Stimulated activated CD4-positive, alpha-beta T cell treated with anti-CD3 and anti-CD28 coated beads, TNF-alpha, amount 100 ng/mL, for 24 hours (primary cell): ENCODE results near the gene ALPG.

Experiments
- DNase-seq, 3 experiments: peaks; one replicate each; pipeline ENCODE4 v3.0.0-alpha.2; 2020; ENCODE audit warnings: low read depth in 3 of 3

ALPG gene

DNA sequence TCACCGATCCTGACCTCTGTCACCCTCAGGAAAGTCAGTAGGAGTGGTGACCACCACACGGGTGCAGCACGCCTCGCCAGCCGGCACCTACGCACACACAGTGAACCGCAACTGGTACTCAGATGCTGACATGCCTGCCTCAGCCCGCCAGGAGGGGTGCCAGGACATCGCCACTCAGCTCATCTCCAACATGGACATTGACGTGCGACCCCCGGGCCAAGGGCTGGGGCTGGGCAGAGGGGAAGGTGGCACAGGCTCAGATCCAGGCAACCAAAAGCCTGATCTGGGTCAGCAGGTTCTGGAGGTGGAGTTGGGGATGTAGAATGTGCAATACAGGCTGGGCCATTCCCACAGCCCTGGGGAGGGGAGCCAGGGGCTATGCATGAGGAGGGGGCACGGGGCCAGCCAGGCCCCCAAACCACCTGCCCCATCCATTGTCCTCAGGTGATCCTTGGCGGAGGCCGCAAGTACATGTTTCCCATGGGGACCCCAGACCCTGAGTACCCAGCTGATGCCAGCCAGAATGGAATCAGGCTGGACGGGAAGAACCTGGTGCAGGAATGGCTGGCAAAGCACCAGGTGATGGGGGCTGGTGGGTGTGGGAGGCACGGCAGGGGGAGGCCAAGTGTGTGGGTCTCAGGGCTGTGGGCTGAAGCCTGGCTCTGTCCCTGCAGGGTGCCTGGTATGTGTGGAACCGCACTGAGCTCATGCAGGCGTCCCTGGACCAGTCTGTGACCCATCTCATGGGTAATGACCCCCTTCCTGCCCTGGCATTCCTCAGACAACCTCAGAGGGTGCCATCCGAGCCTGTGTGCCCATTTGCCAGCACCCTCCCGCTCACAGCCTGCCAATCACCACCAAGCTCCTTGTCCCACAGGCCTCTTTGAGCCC is 50.7 kb downstream of the ALPG start:
- no peak for DNase-seq

DNA sequence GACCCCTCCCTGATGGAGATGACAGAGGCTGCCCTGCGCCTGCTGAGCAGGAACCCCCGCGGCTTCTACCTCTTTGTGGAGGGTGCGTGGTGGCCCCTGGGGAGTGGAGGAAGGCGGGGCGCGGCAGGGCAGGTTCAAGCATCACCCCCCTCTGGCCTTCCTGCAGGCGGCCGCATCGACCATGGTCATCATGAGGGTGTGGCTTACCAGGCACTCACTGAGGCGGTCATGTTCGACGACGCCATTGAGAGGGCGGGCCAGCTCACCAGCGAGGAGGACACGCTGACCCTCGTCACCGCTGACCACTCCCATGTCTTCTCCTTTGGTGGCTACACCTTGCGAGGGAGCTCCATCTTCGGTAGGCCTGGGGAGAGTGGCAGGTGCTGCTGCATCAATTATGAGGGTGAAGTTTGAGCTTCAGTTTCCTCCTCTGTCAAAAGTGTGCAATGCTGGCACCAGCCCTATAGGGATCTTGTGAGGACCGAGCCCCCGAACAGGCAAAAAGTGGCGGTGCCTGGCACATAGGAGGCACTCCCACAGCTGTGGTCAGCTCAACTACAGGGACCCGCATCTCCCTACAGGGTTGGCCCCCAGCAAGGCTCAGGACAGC is 51.5 kb downstream of the ALPG start:
- DNase-seq, result no peak

DNA sequence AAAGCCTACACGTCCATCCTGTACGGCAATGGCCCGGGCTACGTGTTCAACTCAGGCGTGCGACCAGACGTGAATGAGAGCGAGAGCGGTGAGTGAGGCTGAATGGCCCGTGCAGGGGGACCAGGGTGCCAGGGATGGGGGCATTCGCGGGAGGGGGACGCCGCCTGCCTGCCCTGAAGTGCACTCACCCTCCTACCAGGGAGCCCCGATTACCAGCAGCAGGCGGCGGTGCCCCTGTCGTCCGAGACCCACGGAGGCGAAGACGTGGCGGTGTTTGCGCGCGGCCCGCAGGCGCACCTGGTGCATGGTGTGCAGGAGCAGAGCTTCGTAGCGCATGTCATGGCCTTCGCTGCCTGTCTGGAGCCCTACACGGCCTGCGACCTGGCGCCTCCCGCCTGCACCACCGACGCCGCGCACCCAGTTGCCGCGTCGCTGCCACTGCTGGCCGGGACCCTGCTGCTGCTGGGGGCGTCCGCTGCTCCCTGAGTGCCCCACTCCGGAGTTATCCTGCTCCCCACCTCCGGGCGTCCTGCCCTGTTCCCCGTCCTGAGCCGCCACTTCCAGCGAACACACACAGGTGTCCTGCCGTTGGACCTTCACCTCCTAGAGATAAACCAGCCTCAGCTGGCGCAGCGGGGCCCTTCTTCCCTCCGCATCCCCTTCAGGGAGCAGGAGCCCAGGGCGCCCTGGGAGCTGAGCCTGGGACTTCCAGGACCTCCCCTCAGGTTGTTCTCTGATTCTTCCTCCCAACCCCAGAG is 52.2 kb downstream of the ALPG start:
- no peak for DNase-seq

DNA sequence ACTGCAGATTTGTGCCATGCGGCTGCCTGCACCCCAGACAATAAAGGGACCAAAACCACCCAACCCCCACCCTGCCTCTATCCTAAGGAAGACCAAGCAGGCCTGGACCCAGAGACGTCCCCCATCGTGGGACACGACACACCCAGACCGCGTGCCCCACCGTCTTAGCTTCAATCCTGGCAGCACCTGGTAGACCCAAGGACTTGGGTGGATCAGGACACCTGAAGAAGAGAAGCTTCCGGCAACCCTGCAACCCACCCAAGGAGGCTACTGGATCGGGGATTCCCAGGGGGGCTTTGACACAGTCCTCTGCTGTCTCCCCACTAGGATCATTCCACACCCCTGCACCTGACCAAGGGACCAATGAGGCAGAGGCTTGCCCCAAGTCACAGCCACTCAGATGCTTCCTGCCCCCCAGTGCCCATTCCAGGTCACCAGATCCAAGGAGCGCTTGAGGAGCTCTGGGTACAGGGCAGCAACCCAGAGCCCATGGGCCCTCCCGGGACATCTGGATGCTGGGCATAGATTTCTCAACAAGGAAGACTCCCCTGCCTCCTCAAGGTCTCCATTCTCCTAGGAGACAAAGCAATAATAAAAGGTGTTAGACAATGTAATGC is 52.9 kb downstream of the ALPG start:
- no peak for DNase-seq

DNA sequence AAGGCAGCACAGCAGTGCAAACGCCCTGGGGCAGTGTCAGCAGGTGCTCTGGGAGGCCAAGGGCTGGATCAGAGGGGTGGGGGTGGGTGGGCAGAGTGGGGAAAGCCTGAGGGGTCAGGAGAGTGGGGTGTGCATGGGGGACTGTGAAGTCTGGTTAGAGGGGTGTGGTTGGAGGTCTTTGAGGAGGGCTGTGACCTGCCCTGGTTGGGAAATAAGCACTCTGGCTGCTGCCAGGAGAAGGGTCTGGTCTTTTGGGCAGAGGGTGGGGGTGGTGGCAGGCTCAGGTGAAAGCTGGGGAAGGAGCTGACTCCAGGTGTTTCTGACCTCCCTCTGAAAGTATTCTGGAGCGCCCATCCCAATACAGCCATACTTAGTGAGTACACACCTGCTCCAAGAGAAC is 53.5 kb downstream of the ALPG start:
- no peak for DNase-seq
